Smooth muscle cell of the brain vasculature (primary cell): ENCODE data around the gene ZNF592.
"Not testable (repeated sequence)": the region's sequence is repeated elsewhere in the genome, so short reads cannot be mapped to it uniquely, and the experiment has no call there.

Experiments
- DNase-seq: peaks from one replicate; pipeline ENCODE4 v3.0.0-alpha.2; 2012; ENCODE audit warnings: low read depth, low spot score

The ZNF592 gene, protein sequence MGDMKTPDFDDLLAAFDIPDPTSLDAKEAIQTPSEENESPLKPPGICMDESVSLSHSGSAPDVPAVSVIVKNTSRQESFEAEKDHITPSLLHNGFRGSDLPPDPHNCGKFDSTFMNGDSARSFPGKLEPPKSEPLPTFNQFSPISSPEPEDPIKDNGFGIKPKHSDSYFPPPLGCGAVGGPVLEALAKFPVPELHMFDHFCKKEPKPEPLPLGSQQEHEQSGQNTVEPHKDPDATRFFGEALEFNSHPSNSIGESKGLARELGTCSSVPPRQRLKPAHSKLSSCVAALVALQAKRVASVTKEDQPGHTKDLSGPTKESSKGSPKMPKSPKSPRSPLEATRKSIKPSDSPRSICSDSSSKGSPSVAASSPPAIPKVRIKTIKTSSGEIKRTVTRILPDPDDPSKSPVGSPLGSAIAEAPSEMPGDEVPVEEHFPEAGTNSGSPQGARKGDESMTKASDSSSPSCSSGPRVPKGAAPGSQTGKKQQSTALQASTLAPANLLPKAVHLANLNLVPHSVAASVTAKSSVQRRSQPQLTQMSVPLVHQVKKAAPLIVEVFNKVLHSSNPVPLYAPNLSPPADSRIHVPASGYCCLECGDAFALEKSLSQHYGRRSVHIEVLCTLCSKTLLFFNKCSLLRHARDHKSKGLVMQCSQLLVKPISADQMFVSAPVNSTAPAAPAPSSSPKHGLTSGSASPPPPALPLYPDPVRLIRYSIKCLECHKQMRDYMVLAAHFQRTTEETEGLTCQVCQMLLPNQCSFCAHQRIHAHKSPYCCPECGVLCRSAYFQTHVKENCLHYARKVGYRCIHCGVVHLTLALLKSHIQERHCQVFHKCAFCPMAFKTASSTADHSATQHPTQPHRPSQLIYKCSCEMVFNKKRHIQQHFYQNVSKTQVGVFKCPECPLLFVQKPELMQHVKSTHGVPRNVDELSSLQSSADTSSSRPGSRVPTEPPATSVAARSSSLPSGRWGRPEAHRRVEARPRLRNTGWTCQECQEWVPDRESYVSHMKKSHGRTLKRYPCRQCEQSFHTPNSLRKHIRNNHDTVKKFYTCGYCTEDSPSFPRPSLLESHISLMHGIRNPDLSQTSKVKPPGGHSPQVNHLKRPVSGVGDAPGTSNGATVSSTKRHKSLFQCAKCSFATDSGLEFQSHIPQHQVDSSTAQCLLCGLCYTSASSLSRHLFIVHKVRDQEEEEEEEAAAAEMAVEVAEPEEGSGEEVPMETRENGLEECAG (N-terminal part only)

GRCh38 chr15:84748274-84749110 is at the start of gene ZNF592:
Gene ZNF592, plus strand, starts transcription at chr15:84748592. Its CDS starts 34,084 bp downstream, at chr15:84782676.
- peak; percentile 24 for DNase-seq

DNA sequence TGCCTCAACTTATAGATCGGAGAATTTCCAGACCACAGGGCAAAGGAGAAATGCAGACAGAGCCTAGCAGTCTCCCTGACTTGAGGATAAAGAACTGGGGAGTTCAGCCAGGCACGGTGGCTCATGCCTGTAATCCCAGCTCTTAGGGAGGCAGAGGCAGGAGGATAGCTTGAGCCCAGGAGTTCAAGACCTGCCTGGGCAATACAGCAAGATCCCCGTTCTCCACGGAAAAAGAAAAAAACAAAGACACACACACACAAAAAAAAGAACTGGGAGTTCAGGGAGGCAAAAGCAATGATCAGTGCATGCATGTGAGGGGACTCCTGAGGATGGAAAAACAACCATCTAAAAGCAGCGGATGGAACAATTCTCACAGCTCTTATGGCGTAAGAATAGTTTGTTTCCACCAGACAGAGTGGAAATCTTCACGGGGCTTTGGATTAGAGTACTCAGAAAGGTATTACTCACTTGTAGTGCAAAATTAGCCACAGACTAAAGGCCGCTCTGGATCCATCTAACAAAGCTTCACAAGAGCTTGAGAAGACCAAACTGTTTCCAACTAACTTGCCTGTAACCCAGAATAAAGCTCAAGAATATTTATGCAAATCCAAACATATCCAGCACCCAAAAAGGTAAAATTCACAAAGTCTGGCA is 48.7 kb upstream of the ZNF592 start:
- no peak for DNase-seq

DNA sequence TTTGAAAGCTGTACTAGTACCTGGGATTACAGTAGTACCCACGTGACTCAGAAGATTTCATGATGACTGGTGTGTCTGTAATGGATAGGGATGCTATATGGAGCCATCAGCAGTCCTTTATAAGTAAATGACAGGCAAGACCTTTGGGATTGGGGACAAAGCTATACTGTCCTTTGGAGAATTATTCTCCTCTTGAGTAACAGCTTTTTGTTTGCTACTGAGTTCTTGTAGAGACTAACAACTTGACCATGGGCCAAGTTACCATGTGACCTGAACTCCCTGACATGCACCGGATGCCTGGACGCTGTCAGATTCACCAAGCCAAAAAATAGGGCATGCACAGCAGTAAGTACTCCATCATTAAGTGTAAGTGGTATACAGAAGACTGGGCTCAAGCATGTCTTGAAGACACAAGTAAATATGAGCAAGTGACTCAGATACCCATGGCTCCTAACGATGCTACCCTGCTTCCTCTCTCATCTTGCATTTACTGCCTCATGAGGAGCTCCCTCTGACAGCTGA is 45.4 kb upstream of the ZNF592 start:
- DNase-seq: no peak

GRCh38 chr15:84703808-84704207 is 44.6 kb upstream of the ZNF592 start:
- DNase-seq: no peak

DNA sequence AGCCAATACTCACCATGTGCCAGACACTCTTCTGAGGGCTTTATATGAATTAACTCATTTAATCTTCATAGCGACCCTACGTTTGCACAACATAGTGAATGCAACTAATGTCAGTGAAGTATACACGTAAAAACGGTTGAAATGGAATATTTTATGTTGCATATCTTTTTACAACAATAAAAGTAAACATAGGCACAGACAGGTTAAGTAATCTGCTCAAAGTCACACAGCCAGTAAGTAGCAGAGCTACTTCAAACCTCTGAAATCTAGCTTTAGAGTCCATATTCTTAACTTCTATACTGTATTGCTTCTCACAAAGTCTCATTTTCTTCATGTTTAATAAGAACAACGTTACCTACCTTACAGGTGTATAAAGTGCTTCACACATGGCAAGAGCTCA is 34.0 kb upstream of the ZNF592 start:
- no peak for DNase-seq

DNA sequence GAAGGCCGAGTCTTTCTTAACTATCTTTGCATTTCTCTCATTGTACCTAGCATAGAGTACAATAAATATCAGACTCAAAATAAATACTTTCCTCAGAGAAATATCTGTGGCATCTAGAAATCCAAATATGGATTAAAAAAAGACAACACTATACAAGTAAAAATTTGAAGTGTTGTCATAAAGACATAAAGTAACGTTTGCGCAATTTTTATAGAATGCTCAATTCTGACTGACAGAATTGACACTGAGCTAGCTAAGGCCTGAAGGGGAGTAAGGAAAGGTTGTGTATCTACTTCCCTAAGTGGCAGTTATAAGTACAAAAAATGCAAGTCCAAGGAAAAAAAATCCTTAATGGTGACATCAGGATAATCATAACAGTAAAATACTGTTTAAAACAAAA is 33.6 kb upstream of the ZNF592 start:
- DNase-seq: no peak

- DNase-seq: no peak
These were observed 32.9 kb upstream of the ZNF592 start for GRCh38 chr15:84715441-84716035.

GRCh38 chr15:84716036-84716732 is 32.2 kb upstream of the ZNF592 start, which contains the start of gene SEC11A:
Gene SEC11A, minus strand, starts transcription at chr15:84716139. Its CDS starts 64 bp downstream, at chr15:84716075.
- peak; percentile 74 for DNase-seq

DNA sequence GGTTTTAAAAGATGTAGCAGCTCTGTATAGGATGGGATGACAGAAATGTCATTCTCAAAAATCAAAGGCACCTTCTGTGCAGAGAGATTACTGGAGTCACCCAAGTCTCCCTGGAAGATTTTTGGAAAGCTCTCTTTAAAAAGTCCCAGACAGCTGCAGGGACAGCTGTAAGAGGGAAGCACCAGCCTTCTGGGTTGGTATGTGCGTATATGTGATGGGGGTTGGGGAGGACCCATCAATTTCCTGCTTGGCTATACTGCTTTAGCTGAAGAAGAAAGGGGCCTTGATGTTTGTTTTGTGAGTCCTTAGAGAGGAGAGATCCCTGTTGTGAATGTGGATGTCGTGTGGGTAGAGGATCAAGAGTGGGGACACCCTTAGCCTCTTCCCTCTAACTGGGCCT is 27.0 kb upstream of the ZNF592 start:
- no peak for DNase-seq

GRCh38 chr15:84722628-84723027 is 25.8 kb upstream of the ZNF592 start:
- no peak for DNase-seq

GRCh38 chr15:84725001-84725491 is 23.3 kb upstream of the ZNF592 start:
- DNase-seq: no peak

- no peak for DNase-seq
These were observed 21.0 kb upstream of the ZNF592 start for GRCh38 chr15:84727429-84727828.

- DNase-seq: no peak
These were observed 16.6 kb upstream of the ZNF592 start for GRCh38 chr15:84731774-84732173.

DNA sequence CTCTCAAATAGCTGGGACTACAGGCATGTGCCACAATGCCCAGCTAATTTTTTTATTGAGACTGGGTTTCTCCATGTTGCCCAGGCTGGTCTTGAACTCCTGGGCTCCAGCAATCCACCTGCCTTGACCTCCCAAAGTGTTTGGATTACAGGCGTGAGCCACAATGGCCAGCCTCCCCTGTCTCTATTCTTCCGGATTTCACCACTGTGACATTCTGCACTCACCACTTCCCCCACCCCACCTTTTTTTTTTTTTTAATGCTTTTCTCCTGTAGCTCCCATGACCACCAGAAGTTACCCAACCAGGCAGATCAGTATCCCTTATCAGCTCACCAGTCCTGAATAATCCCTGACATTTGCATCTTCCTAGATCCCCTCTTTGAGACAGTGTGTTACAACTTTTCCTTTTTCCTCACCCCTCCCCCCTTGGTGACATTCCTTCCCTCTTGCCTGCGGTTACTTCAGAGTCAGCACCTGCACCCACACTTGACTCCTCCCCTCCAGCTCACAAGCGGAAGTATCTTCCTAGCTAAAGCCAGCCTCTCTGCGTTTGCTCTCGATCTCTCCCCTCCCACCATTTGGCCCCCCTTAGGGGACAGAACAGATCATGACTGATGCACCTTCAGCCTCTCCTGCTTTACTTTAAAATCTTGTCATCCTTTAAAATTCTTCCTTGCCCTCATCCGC is 13.5 kb upstream of the ZNF592 start:
- DNase-seq: no peak

GRCh38 chr15:84735480-84736061 is 12.8 kb upstream of the ZNF592 start:
- not testable (repeated sequence) for DNase-seq

- no peak for DNase-seq
These were observed 12.0 kb upstream of the ZNF592 start for GRCh38 chr15:84736375-84736774.

DNA sequence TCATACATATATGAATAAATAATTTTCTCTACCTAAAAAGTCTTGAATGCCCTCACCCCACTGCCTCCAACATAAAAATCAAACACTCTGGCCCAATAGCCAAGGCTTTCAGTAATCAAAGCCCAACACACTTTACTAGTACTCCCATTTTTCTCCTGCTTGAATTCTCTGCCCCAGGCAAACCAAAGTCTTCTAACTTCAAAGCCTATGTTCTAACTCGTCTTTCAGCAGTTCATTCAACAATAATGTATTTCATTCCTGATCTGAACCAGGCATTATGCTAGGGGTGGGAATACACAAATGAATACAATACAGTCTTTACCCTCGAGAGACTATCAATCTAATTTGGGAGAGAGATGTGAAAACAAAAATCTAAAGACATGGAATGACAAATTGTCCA is 11.4 kb upstream of the ZNF592 start:
- DNase-seq: no peak

GRCh38 chr15:84740691-84741090 is 7.7 kb upstream of the ZNF592 start:
- DNase-seq: no peak
